Trophoblast cell (in vitro differentiated cells and primary cell): ENCODE results near the gene ADARB2.

Experiments used
- DNase-seq, 2 donors: peaks; one replicate each; pipeline ENCODE4 v3.0.0-alpha.2; 2016
- H2AFZ ChIP-seq: 2 replicates; pipeline ENCODE4 v1.6.1; 2013; ENCODE audit warnings: low read length, moderate library complexity, mild to moderate bottlenecking; ENCODE audit not compliant: insufficient read depth, poor library complexity
- H2AK5ac ChIP-seq: 2 replicates; pipeline ENCODE4 v1.6.1; 2013; ENCODE audit warnings: mild to moderate bottlenecking, low read length
- H2BK120ac ChIP-seq: 2 replicates; pipeline ENCODE4 v1.6.1; 2013; ENCODE audit warnings: low read length, mild to moderate bottlenecking, moderate library complexity; ENCODE audit not compliant: insufficient read depth, poor library complexity
- H2BK12ac ChIP-seq: 2 replicates; pipeline ENCODE4 v1.6.1; 2013; ENCODE audit warnings: mild to moderate bottlenecking, low read length, moderate library complexity
- H2BK5ac ChIP-seq: 2 replicates; pipeline ENCODE4 v1.6.1; 2013; ENCODE audit warnings: low read length, low read depth, moderate library complexity, mild to moderate bottlenecking; ENCODE audit not compliant: poor library complexity
- H3K14ac ChIP-seq: 2 replicates; pipeline ENCODE4 v1.6.1; 2013; ENCODE audit warnings: mild to moderate bottlenecking, low read length
- H3K18ac ChIP-seq: 2 replicates; pipeline ENCODE4 v1.6.1; 2013; ENCODE audit warnings: mild to moderate bottlenecking, low read length
- H3K23ac ChIP-seq: 2 replicates; pipeline ENCODE4 v1.6.1; 2013; ENCODE audit warnings: low read length
- H3K27ac ChIP-seq: 2 replicates; pipeline ENCODE4 v1.5.1; 2013; ENCODE audit warnings: low read depth, mild to moderate bottlenecking, inconsistent platforms, low read length, moderate library complexity
- H3K27me3 ChIP-seq: 2 replicates; pipeline ENCODE4 v1.6.1; 2013; ENCODE audit warnings: inconsistent platforms, mild to moderate bottlenecking, low read length, moderate library complexity; ENCODE audit not compliant: insufficient read depth
- H3K36me3 ChIP-seq, 2 experiments: 1 replicate in 1 of 2; 2 replicates in 1 of 2; pipeline ENCODE4 v1.6.1; 2013; ENCODE audit warnings: low read length in 2 of 2, mild to moderate bottlenecking in 2 of 2, moderate library complexity in 1 of 2; ENCODE audit not compliant: insufficient read depth in 2 of 2, control insufficient read depth in 1 of 2
- H3K4ac ChIP-seq: 2 replicates; pipeline ENCODE4 v1.6.1; 2013; ENCODE audit warnings: low read depth, mild to moderate bottlenecking, low read length, moderate library complexity
- H3K4me1 ChIP-seq, 2 experiments: 1 replicate in 1 of 2; 2 replicates in 1 of 2; pipeline ENCODE4 v1.6.1; 2013; ENCODE audit warnings: low read length in 2 of 2, mild to moderate bottlenecking in 2 of 2, moderate library complexity in 1 of 2; ENCODE audit not compliant: insufficient read depth in 2 of 2, control insufficient read depth in 1 of 2
- H3K4me2 ChIP-seq: 2 replicates; pipeline ENCODE4 v1.6.1; 2013; ENCODE audit warnings: inconsistent platforms, mild to moderate bottlenecking, low read length, moderate library complexity
- H3K4me3 ChIP-seq: 2 replicates; pipeline ENCODE4 v1.5.1; 2013; ENCODE audit warnings: mild to moderate bottlenecking, low read depth, low read length, inconsistent platforms
- H3K79me1 ChIP-seq: one replicate; pipeline ENCODE4 v1.6.1; 2013; ENCODE audit warnings: low read length
- H3K79me2 ChIP-seq: 2 replicates; pipeline ENCODE4 v1.6.1; 2013; ENCODE audit warnings: low read length, mild to moderate bottlenecking; ENCODE audit not compliant: control insufficient read depth, insufficient read depth, poor library complexity
- H3K9ac ChIP-seq: 2 replicates; pipeline ENCODE4 v1.6.1; 2013; ENCODE audit warnings: mild to moderate bottlenecking, low read length
- H3K9me3 ChIP-seq: 2 replicates; pipeline ENCODE4 v1.6.1; 2013; ENCODE audit warnings: low read depth, mild to moderate bottlenecking, control low read depth, inconsistent platforms, low read length; ENCODE audit not compliant: insufficient read depth
- H4K12ac ChIP-seq: 2 replicates; pipeline ENCODE4 v1.6.1; 2013; ENCODE audit warnings: low read depth, mild to moderate bottlenecking, low read length, moderate library complexity
- H4K8ac ChIP-seq: 2 replicates; pipeline ENCODE4 v1.6.1; 2013; ENCODE audit warnings: low read depth, mild to moderate bottlenecking, low read length, moderate library complexity
- H4K91ac ChIP-seq: one replicate; pipeline ENCODE4 v1.6.1; 2013; ENCODE audit warnings: low read depth, mild to moderate bottlenecking, low read length, moderate library complexity
- WGBS: extraction: QIAGEN DNeasy Blood & Tissue Kit; methylation state at CpG from one replicate; pipeline ENCODE4 v1.1.7; 2013; ENCODE audit warnings: missing lambda C conversion rate; ENCODE audit not compliant: insufficient read length, insufficient coverage; ENCODE audit errors: extremely low coverage; 5-methylcytosine and 5-hydroxymethylcytosine counted together

The ADARB2 gene

DNA sequence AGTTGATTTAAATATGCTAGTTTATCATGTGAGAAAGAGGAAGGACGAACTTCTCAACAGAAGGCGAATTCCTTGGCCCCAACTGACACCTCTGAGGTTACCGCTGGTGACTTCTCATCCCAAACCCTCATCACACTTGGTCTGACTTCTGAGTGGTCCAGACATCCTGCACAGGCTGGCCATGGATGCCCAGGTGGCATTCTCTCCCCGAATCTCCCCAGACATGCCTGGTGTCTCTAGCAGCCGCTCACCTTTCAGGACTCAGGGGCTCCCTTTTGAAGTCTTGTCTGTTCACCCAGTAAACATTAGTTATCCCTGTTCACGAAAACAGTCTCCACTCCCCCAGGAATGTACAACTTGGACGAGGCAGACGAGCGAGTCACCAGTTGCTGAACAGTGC is 157.7 kb downstream of the ADARB2 start:
- WGBS: no CpG with 5 or more reads among the region's 9 CpGs
- Histone ChIP-seq H3K4me3 (no peak overlapping the region), H2BK12ac (no peak overlapping the region), H4K91ac (no peak overlapping the region), H3K4me1 (no peaks in the 10 kb centered on the region), H3K79me2 (no peaks in the 10 kb centered on the region), H4K8ac (no peak overlapping the region), H3K4me2 (no peak overlapping the region), H3K14ac (no peak overlapping the region), H4K12ac (no peak overlapping the region), H3K9ac (no peak overlapping the region), H3K27ac (no peak overlapping the region), H3K27me3 (no peaks in the 10 kb centered on the region), H3K79me1 (no peaks in the 10 kb centered on the region), H2AFZ (no peak overlapping the region), H2BK120ac (no peak overlapping the region), H3K18ac (no peak overlapping the region), H2AK5ac (no peak overlapping the region), H3K23ac (no peak overlapping the region), H2BK5ac (no peak overlapping the region), H3K36me3 (no peaks in the 10 kb centered on the region), H3K9me3 (no peaks in the 10 kb centered on the region), H3K4ac (no peak overlapping the region)
- no peak for DNase-seq

DNA sequence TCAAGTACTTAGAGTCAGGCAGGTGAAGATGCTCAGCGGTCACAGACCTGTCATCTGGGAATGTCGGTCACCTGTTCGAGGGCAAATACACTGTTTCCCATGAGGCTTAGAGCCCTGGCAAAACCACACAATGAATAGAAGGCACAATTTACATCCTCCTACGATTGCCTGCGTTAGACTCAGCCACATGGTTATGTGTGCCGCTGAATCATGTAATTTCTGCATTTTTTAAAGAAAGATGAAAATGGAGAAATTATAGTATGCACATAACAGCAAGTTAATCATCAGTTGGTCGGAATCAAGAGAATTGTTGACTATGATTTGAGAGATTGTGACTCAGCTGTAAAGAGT is 158.2 kb downstream of the ADARB2 start:
- Histone ChIP-seq H3K23ac (no peak overlapping the region), H2BK5ac (no peak overlapping the region)

DNA sequence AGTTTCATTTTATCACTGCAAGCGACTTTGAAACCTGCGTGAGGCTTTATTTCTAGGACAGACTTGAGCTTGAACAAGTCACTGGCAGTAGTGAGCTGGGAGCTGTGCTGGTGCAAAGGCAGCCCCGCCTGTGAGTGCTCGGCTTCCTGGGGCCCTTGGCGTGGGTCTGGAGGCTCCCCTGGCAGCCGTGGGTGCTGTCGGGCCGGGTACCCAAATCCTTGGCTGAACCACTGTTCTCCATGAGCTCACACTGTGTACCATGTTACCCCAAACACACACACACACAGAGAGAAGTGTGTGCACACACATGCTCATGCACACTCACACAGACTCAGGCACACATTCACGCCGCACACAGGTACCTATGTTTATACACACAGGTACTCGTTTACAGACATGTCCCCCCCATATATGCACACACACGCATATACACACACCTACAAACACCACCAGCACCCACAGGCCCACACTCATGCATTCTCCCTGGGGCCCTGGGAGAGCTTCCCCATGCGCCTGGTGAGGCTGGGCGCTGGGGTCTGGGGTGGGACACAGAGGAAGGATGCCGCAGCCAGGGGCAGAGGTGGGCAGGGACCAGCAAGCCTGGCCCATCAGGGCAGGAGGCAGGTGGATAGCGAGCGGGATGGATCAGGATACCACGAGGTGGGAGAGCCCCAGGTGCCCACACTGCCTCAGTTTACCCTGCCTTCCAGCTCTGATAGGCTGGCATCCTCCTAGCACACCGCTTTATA is 158.8 kb downstream of the ADARB2 start:
- no peak for DNase-seq
- H2BK12ac ChIP-seq: no peak overlapping the region

More for the DNA sequence above, 158.2 kb downstream of the ADARB2 start:
- Histone ChIP-seq H3K79me1 (no peaks in the 10 kb centered on the region), H3K4me1 (no peaks in the 10 kb centered on the region), H3K27ac (no peak overlapping the region), H3K79me2 (no peaks in the 10 kb centered on the region), H2AFZ (no peak overlapping the region), H3K9ac (no peak overlapping the region), H4K12ac (no peak overlapping the region), H3K4ac (no peak overlapping the region), H3K36me3 (no peaks in the 10 kb centered on the region), H3K14ac (no peak overlapping the region), H3K27me3 (no peaks in the 10 kb centered on the region), H4K8ac (no peak overlapping the region), H3K9me3 (no peaks in the 10 kb centered on the region), H2BK120ac (no peak overlapping the region), H3K18ac (no peak overlapping the region), H2BK12ac (no peak overlapping the region), H2AK5ac (no peak overlapping the region), H4K91ac (no peak overlapping the region), H3K4me3 (no peak overlapping the region), H3K4me2 (no peak overlapping the region)
- DNase-seq: no peak
- no CpG with 5 or more reads among the region's 7 CpGs for WGBS

GRCh38 chr10:1577945-1578344 is 159.4 kb downstream of the ADARB2 start:
- Histone ChIP-seq H3K4me2 (no peak overlapping the region), H2BK12ac (no peak overlapping the region), H2BK120ac (no peak overlapping the region), H3K36me3 (no peaks in the 10 kb centered on the region), H3K9ac (no peak overlapping the region), H2BK5ac (no peak overlapping the region), H4K91ac (no peak overlapping the region), H3K23ac (no peak overlapping the region), H2AK5ac (no peak overlapping the region), H3K18ac (no peak overlapping the region), H3K9me3 (no peaks in the 10 kb centered on the region), H3K4me3 (no peak overlapping the region), H3K79me2 (no peaks in the 10 kb centered on the region), H3K79me1 (no peaks in the 10 kb centered on the region), H3K27me3 (no peaks in the 10 kb centered on the region), H4K8ac (no peak overlapping the region), H4K12ac (no peak overlapping the region), H3K4ac (no peak overlapping the region), H3K14ac (no peak overlapping the region), H3K4me1 (no peaks in the 10 kb centered on the region), H2AFZ (no peak overlapping the region), H3K27ac (no peak overlapping the region)
- WGBS: no CpG with 5 or more reads among the region's 8 CpGs
- DNase-seq: no peak

More for the DNA sequence above, 158.8 kb downstream of the ADARB2 start:
- no peak overlapping the region for H3K14ac ChIP-seq
- WGBS: no CpG with 5 or more reads among the region's 19 CpGs
- H2BK120ac ChIP-seq: no peak overlapping the region
- no peaks in the 10 kb centered on the region for H3K4me1 ChIP-seq
- no peak overlapping the region for H4K8ac ChIP-seq
- H3K4me3 ChIP-seq: no peak overlapping the region
- H3K79me2 ChIP-seq: no peaks in the 10 kb centered on the region
- H3K18ac ChIP-seq: no peak overlapping the region
- no peak overlapping the region for H3K23ac ChIP-seq
- H3K9ac ChIP-seq: no peak overlapping the region
- no peaks in the 10 kb centered on the region for H3K9me3 ChIP-seq
- no peaks in the 10 kb centered on the region for H3K36me3 ChIP-seq
- no peak overlapping the region for H4K12ac ChIP-seq
- H3K4me2 ChIP-seq: no peak overlapping the region
- no peak overlapping the region for H2BK5ac ChIP-seq
- no peaks in the 10 kb centered on the region for H3K27me3 ChIP-seq
- H3K4ac ChIP-seq: no peak overlapping the region
- no peaks in the 10 kb centered on the region for H3K79me1 ChIP-seq
- no peak overlapping the region for H2AFZ ChIP-seq
- H2AK5ac ChIP-seq: no peak overlapping the region
- H3K27ac ChIP-seq: no peak overlapping the region
- H4K91ac ChIP-seq: no peak overlapping the region
